Skeletal muscle tissue (tissue), 4 donors: ENCODE data around the gene KCNJ12. TPM values are rescaled to one million over a fixed set of nuclear protein-coding genes. Genes with fewer than 3 reads are reported as not detected.
"Not testable (repeated sequence)": the region's sequence is repeated elsewhere in the genome, so short reads cannot be mapped to it uniquely, and the experiment has no call there.

Experiments used
- H3K27ac ChIP-seq: one replicate; pipeline ENCODE4 v1.7.0; 2013; ENCODE audit warnings: mild to moderate bottlenecking, low read depth, low read length, inconsistent platforms
- H3K27me3 ChIP-seq, 3 donors: one replicate each; pipeline ENCODE4 v1.7.0; 2013; ENCODE audit warnings: low read length in 3 of 3; ENCODE audit not compliant: control insufficient read depth in 3 of 3, insufficient read depth in 3 of 3
- H3K36me3 ChIP-seq, 3 donors: one replicate each; pipeline ENCODE4 v1.7.0; 2013; ENCODE audit warnings: low read length in 3 of 3; ENCODE audit not compliant: control insufficient read depth in 3 of 3, insufficient read depth in 3 of 3
- H3K4me1 ChIP-seq, 3 donors: one replicate each; pipeline ENCODE4 v1.7.0; 2013; ENCODE audit warnings: low read length in 3 of 3, mild to moderate bottlenecking in 3 of 3; ENCODE audit not compliant: control insufficient read depth in 3 of 3, insufficient read depth in 3 of 3
- H3K4me3 ChIP-seq, 3 donors: one replicate each; pipeline ENCODE4 v1.7.0; 2013; ENCODE audit warnings: low read length in 3 of 3
- H3K9ac ChIP-seq, 3 donors: one replicate each; pipeline ENCODE4 v1.7.0; 2013; ENCODE audit warnings: low read length in 3 of 3, mild to moderate bottlenecking in 3 of 3, moderate library complexity in 2 of 3, low read depth in 1 of 3
- H3K9me3 ChIP-seq, 3 donors: one replicate each; pipeline ENCODE4 v1.7.0; 2013; ENCODE audit warnings: low read length in 3 of 3; ENCODE audit not compliant: control insufficient read depth in 3 of 3
- total RNA-seq: library from RNA; depleted of rRNA; stranded (reverse); fragments of >200 nt; gene quantifications from one replicate; pipeline ENCODE4 v1.2.3, GENCODE V29; 2014
- donor health status: Osteomylitis.

The KCNJ12 gene
- total RNA-seq, 1 donor from 2014 or later = 14.6 TPM

- H3K4me3 ChIP-seq, H3K9ac ChIP-seq, H3K27me3 ChIP-seq, H3K36me3 ChIP-seq, H3K9me3 ChIP-seq, H3K27ac ChIP-seq: not testable (repeated sequence)
- peaks cover 11 to 20% (median 19%) of the 10 kb centered on the region in 3 donors for H3K4me1 ChIP-seq
Measured at GRCh38 chr17:21341279-21341678, 34.9 kb upstream of the KCNJ12 start.

DNA sequence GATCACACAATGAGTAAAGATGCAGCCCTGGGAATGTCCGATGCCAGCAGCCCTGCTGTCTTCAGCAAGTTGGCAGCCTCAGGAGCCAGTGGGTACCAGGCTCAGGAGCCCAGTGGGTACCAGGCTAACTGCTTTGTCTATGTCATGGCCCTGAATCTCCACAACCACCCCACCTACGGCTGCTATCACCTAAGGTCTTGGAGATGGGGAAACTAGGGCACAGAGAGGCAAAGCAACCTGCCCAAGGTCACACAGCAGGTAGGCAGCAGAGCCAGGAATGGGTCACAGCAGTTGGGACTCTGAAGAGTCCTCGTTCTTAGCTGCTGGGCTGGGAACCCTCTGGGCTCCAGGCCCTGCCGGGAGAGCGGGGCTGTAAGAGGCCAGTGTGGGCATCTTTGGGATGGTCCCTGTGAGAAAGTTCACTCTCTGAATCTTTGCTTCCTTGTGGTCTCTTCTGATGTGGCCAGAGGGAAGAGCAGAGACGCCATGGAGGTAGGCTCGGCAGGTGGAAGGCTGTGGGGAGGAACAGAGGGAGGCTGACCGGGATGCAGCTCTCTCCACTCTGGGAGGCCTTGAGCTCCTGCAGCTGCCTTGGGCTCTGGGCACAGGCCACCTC lies 34.1 kb upstream of the KCNJ12 start:
- H3K4me3 ChIP-seq, H3K9me3 ChIP-seq, H3K27me3 ChIP-seq, H3K9ac ChIP-seq, H3K36me3 ChIP-seq, H3K27ac ChIP-seq: not testable (repeated sequence)
- H3K4me1 ChIP-seq = peaks cover 9 to 17% (median 14%) of the 10 kb centered on the region in 3 donors

GRCh38 chr17:21343061-21343949 lies 32.9 kb upstream of the KCNJ12 start:
- not testable (repeated sequence) for H3K9me3 ChIP-seq, H3K4me1 ChIP-seq, H3K27ac ChIP-seq

GRCh38 chr17:21344801-21345200 lies 31.4 kb upstream of the KCNJ12 start:
- H3K4me3 ChIP-seq, H3K9ac ChIP-seq, H3K9me3 ChIP-seq, H3K27me3 ChIP-seq, H3K4me1 ChIP-seq, H3K27ac ChIP-seq, H3K36me3 ChIP-seq: not testable (repeated sequence)

More at GRCh38 chr17:21343061-21343949, 32.9 kb upstream of the KCNJ12 start:
- H3K4me3 ChIP-seq, H3K27me3 ChIP-seq, H3K9ac ChIP-seq, H3K36me3 ChIP-seq: not testable (repeated sequence)

DNA sequence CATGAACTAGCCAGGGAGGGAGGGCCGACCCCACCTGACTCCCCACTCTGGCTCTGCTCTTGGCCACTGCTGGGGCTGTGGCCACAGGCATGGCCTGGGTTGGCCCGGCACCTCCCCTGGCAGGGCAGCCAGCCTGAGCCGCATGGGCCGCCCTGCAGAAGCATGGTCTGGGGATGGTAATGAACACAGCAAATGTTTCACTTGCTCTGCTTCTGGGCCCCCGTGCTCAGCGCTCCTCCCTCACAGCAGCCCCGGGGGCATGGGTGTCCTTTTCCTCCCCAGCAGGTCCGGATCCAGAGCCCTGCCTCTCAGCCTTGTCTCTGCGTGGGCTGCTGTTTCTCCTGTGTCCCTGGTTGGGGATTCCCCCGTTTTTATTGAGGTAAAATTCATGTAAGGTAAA lies 30.9 kb upstream of the KCNJ12 start:
- Histone ChIP-seq H3K9me3 (no peaks in the 10 kb centered on the region), H3K36me3 (no peaks in the 10 kb centered on the region), H3K9ac (no peak overlapping the region), H3K4me1 (peaks cover 0 to 3% (median 3%) of the 10 kb centered on the region in 3 donors), H3K4me3 (no peak overlapping the region), H3K27me3 (peaks cover 0 to 2% (median 0%) of the 10 kb centered on the region in 3 donors), H3K27ac (no peak overlapping the region)

GRCh38 chr17:21346107-21346506 lies 30.1 kb upstream of the KCNJ12 start:
- H3K4me1 ChIP-seq, H3K9me3 ChIP-seq, H3K27ac ChIP-seq, H3K9ac ChIP-seq, H3K27me3 ChIP-seq, H3K4me3 ChIP-seq, H3K36me3 ChIP-seq: not testable (repeated sequence)

DNA sequence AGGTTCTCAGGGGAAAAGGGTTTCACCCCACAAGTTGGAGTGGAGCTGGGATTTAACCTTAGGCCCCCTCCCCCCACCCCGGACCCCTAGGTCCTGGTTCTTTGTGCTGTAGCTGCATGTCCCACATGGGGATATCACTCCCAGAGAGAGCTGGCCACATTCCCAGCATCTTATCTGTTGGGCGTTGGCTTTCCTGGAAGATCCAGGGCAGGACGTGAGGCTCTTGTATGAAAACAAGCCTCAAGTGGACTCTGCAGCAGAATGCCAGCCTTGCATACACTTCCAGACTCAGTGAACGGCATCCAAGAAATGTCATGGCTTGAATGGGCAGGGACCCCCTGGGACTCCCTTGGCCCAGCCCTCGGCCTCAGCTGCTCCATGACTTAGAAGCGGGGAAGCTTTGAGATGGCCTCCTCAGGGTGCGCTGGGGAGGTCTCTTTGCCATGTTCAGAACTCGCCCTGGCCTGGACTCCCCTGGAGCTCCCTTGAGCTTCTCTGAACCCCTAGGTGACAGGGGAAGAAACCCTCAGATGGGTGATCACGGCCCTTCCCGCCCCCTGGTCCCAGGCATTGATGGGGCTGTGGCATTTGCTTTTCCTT lies 29.4 kb upstream of the KCNJ12 start:
- H3K4me3 ChIP-seq, H3K4me1 ChIP-seq, H3K27ac ChIP-seq, H3K9me3 ChIP-seq, H3K27me3 ChIP-seq, H3K36me3 ChIP-seq, H3K9ac ChIP-seq: not testable (repeated sequence)

DNA sequence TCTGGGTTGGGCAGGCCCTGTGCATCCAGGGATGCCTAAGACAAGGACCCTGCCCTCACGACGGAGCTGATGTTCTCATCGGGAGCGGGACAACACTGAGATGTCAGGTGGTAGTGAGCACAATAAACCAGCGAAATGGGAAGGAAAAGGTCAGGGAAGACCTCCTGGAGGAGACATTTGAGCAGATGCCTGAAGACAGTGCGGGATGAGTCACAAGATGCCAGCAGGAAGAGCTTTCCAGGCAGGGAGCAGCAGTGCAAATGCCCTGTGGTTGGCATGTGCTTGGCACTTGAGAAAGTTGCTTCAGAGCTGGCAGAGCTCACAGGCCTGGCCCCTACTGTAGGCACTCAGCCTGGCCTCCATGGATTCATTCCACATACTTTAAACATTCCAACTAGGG lies 28.5 kb upstream of the KCNJ12 start:
- H3K4me1 ChIP-seq, H3K27me3 ChIP-seq, H3K27ac ChIP-seq, H3K9ac ChIP-seq, H3K9me3 ChIP-seq, H3K4me3 ChIP-seq, H3K36me3 ChIP-seq: not testable (repeated sequence)

GRCh38 chr17:21348081-21348925 lies 27.9 kb upstream of the KCNJ12 start:
- H3K36me3 ChIP-seq, H3K27ac ChIP-seq, H3K27me3 ChIP-seq, H3K9ac ChIP-seq, H3K4me1 ChIP-seq, H3K9me3 ChIP-seq, H3K4me3 ChIP-seq: not testable (repeated sequence)

- not testable (repeated sequence) for H3K27ac ChIP-seq, H3K27me3 ChIP-seq, H3K9me3 ChIP-seq, H3K9ac ChIP-seq, H3K4me1 ChIP-seq, H3K4me3 ChIP-seq, H3K36me3 ChIP-seq
Measured at GRCh38 chr17:21348926-21349261, 27.3 kb upstream of the KCNJ12 start.
